HG02852 (cell line): ENCODE measurements around the gene PDCD1.
"Not testable (repeated sequence)": the region's sequence is repeated elsewhere in the genome, so short reads cannot be mapped to it uniquely, and the experiment has no call there.

Source experiments
- ATAC-seq: cut with Tn5 transposase; IDR thresholded peaks from one replicate; pipeline ENCODE4 v1.9.1; 2021; ENCODE audit warnings: mild to moderate bottlenecking, moderate library complexity; ENCODE audit not compliant: unreplicated experiment

The PDCD1 gene

DNA sequence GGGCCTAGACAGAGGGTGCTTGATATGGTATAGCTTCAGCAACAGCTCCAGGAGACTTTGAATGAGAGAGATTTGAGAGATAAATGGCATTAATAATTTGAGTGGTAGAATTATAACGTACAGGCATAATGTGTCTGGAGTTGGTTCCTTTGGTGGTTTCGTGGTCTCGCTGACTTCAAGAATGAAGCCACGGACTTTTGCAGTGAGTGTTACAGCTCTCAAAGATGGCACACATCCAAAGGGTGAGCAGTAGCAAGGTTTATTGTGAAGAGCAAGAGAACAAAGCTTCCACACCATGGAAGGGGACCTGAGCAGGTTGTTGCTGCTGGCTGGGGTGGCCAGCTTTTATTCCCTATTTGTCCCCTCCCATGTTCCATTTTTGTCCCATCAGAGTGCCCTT, 23.1 kb downstream of the PDCD1 start:
- ATAC-seq = no peak

DNA sequence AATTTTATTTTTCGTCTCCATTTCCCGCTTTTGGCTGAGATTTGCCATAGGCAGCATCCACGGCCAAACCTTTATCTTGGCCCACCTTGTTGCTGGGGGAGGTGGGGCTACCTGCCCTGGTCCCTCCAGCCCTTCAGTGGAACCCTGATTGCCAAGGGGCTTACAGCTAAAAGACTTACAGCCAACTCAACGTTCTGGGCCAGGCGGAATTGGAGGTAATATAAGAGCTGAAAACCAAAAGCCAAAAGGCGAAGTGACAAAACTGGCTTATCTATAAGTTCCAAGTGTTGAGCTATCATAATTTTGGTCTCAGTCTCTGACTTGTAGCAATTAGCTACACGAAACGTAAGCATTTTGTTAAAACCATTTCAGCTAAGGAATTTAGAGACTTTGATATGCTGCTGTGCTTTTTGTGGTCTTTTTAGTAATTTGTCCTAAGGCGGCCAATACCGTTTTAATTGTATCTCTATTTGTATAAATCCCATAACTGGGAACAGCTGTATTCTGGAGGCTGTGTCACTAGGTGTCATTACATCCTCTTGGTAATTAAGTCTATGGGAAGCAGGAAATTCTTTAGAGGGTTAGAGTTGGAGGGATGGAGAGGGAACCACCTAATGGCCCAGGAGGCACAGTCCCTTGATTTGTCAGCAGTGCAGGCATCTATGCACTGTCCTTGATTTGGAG, 24.0 kb downstream of the PDCD1 start:
- ATAC-seq = no peak

DNA sequence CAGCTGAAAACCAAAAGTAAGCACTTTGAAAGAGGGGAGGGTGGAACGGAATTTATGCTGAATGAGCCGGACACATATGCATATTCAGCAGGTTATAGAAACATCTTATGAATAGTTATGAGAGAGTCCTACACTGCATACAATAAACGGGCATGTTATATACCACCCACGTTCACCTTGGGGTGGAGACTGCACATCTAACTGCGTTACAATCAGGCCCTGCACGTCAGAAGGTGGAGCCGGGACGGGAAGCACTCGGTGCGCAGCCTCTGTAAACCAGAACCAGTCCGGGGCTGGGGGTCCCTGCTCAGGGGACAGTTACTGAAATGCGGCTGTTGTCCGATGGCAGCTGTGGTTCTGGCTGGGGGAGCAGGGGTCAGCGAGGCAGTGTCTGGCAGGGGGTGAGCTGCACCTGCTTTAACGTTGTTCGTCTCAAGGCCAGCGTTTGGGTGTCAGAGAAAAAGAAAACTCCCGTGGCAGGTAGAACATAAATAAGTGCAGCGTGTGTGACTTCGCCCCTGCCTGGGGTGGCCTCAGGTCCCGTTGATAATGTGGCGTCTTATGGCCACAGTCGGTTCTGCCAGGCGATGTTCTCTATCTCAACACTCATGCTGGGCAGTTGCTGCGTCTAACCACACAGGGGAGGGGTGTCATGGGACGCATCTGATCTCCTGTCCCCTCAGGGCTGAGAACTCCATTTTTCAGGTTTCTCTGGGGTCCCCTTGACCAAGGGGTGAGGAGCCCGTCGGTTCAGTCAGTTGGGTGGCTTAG, 24.8 kb downstream of the PDCD1 start:
- ATAC-seq = not testable (repeated sequence)

DNA sequence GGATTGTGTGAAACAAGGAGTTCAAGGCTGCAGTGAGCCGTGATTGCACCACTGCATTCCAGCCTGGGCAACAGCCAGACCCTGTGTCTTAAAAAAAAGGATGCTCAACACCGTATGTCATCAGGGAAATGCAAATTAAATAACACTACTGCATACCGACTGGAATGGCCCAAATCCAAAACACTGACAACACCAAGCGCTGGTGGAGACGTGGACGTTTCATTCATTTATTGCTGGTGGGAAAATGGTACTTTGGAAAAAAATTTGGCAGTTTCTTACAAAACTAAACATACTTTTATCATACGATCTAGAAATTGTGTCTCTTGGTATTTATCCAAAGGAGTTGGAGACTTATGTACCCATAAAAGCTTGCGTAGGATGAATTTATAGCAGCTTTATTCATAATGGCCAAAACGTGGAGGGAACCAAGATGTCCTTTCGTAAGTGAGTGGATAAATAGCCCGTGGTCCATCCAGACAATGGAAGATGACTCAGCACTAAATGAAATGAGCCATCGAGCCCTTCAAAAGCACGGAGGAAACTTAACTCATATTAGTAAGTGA, 25.5 kb downstream of the PDCD1 start:
- no peak for ATAC-seq

DNA sequence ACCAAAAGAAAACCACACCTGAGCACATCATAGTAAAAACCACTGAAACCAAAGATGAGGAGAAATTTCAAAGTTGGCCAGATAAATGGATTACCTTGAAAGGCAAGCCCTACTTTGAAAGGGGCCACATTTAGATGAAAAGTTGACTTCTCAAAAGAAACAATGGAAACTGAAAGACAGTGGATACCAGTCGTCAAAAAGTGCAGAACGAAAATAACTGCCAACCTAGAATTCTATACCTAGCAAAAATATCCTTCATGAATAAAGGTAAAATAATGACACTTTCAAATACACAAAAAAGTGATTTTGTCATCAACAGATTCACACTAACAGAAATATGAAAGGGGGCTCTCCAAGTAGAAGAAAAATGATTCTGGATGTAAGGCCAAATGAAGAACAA, 31.3 kb downstream of the PDCD1 start:
- ATAC-seq = no peak

DNA sequence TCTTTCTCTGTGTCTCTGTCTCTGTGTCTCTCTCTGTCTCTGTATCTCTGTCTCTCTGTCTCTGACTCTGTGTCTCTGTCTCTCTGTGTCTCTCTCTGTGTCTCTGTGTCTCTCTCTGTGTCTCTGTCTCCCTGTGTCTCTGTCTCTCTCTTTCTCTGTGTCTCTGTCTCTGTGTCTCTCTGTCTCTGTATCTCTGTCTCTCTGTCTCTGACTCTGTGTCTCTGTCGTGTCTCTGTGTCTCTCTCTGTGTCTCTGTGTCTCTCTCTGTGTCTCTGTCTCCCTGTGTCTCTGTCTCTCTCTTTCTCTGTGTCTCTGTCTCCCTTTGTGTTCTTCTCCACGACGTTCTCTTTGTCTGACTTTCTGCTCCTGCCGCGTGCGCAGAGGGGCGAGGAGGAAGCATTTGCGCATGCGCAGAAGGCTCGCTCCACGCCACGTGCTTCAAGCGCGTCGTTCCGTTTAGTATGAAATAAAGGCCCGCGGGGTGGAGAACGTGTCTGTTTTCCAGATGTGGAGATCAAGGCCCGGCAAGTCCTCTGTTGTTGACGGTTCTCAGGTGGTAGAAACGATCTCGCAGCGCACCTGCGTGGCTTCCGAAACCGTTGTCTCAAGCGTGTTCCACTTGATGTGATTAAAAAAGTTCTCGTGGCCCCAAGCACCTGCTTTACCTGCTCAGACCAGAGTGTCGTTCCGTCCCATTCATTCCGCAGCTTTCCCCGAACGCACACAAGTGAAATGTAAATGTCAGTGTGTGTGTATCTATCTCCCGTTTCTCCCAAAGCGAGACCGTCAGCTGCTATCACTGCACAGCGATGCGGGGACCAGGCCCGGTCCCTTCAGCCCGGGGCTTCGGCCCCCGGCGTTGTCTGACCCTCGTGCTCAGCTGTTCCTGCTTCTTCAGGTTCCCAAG, 34.9 kb downstream of the PDCD1 start:
- ATAC-seq = not testable (repeated sequence)

DNA sequence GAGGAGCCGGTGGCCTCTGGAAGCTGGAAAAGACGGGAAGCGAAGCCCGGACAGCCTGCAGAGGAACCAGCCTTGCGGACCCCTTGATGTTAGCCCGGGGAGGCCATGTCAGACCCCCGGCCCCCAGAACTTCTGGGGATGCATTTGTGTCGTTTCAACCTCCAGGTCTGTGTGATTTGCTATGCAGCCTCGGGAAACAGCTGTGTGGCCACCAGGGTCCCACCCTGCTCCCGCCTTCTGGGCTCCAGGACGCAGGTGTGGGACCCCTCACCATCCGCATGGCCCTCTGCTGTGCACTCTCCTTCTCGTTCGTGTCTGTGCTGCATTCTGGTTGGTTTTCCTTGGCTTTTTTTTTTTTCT, 36.5 kb downstream of the PDCD1 start:
- no peak for ATAC-seq

DNA sequence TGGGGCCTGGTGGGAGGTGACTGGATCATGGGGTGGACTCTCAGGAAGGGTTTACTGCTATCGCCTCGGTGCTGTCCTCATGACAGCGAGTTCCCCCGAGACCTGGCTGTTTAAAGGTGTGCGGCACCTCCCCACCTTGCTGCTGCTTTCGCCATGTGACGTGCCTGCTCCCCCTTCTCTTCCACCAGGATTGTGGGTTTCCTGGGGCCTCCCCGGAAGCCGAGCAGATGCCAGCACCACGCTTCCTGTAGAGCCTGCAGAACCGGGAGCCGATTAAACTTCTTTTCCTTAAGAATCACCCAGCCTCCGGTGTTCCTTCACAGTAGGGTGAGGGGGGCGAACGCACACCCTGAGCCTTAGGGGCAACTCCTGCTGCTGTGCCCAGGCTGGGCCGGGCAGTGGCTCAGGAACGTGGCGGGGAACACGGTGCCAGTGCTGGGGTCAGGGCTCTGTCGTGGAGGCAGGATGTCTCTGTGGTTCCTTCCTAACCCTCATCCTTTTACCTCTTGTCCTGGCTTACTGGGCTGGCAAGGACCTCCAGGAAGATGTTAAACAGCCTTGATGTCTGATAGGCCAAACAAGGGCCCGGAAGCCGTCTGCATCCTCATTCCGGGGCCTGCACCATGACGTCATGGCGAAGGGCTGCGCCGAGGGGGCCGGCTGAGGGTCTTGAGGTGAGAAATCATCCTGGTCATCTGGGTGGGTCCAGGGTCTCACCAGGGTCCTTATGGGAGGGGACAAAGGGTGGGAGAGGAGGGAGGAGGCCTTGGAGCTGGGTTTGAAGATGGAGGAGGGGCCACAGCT, 37.0 kb downstream of the PDCD1 start:
- no peak for ATAC-seq

DNA sequence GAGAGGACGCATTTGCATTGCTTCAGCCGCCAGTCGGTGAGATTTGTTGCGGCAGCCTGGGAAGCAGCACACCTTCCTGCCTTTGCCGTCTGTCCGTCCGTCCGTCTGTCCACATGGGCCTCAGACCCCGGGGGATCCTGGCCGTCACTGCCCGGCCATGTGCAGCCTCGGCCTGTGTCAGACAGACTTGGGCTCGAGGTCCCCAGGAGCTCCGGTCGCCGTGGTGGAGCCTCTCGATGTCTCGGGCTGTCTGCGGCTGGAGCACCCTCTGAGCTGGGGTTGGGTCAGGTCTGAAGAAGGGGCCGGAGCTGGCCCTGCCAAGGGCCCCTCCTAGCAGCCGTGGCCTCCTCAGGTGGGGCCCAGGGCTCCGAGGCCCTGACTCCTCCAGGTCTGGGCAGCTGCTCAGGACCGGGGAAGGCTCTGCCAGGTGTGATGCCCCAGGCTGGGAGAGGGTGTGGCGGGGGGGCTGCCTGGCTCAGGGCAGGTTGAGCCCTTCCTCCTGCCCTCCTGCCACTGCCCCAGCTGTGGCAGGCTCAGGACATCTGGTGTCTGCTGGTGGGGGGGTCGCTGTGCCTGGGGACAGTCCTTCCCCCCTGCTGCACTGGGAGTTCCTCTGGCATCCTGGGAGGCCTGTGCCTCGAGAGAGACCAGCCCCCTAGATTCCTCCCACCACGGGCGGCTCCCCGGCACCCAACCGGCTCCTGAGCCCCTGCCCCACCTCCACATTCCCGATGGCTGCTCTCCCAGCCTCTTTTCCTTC, 37.9 kb downstream of the PDCD1 start:
- no peak for ATAC-seq

DNA sequence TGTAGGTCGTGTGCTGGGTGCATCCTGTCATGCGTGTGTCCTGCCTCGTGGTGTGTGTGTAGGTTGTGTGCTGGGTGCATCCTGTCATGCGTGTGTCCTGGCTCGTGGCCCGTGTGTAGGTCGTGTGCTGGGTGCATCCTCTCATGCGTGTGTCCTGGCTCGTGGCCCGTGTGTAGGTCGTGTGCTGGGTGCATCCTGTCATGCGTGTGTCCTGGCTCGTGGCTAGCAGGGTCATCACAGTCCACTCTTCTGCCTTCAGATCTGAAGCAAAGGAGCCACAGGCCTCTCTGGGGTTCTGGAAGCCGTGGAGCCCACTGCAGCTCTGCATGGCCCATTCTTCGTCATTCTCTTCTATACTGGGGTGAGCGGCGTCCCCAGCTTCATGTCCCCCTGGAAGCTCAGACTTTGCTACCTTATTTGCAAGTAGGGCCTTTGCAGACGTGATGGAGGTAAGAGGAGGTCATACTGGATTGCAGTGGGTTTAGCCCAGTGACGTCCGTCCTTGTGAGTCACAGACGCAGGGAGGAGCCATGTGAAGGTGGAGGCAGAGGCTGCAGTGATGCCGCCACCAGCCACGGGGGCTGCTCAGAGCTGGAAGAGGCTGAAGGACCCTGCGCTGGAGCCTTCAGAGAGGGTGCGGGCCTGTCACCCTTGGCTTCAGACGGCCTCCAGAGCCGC, 38.6 kb downstream of the PDCD1 start:
- ATAC-seq = not testable (repeated sequence)

DNA sequence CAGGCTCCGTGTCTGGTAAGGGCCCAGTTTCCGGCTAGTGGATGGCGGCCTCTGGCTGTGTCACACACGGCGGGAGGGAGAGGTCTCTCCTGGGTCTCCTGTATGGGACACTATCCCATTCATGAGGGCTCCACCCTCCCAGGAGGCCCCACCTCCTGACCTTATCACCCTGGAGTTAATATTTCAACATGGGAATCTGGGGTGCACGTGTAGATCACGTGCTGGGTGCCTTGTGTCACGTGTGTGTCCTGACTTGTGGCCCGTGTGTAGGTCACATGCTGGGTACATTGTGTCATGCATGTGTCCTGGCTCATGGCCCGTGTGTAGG, 39.8 kb downstream of the PDCD1 start:
- ATAC-seq = no peak

DNA sequence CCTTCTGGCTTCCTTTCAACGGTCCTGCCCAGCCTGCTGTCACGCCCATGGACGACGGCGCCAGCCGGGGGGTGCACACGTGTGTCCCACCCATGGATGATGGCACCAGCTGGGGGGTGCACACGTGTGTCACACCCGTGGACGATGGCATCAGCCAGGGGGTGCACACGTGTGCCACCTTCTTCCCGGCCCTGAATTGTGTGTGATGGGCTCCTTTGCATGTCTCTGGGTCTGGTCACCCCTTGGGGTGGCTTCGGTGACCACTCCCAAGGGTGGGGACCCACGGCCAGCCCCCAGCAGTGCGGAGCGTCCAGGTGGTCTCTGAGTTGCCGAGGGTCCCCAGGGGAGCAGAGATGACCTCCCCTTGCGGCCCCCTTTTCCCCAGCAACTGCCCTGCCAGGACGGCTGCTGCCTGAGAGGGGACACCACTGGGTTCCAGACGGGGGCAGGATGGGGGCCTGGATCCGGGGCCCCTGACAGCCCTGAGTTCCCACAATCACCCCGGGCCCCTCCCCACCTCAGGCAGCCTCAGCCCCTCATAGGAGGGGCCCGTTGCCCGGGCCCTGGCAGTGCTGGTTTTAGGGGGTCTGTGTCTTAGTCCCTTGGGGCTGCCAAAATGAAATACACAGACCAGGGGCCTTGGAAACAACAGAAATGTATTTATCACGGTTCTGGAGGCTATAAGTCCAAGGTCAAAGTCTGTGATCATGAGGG, 40.3 kb downstream of the PDCD1 start:
- no peak for ATAC-seq

DNA sequence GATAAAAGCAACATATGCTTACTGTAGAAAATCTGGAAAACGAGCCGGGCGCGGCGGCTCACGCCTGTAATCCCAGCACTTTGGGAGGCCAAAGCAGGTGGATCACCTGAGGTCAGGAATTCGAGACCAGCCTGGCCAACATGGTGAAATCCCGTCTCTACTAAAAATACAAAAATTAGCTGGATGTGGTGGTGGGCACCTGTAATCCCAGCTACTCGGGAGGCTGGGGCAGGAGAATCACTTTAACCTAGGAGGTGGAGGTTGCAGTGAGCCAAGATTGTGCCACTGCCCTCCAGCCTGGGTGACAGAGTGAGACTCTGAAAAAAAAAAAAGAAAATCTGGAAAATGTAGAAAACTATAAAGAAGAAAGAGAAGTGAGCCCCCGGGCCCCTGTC, 40.9 kb downstream of the PDCD1 start:
- not testable (repeated sequence) for ATAC-seq

DNA sequence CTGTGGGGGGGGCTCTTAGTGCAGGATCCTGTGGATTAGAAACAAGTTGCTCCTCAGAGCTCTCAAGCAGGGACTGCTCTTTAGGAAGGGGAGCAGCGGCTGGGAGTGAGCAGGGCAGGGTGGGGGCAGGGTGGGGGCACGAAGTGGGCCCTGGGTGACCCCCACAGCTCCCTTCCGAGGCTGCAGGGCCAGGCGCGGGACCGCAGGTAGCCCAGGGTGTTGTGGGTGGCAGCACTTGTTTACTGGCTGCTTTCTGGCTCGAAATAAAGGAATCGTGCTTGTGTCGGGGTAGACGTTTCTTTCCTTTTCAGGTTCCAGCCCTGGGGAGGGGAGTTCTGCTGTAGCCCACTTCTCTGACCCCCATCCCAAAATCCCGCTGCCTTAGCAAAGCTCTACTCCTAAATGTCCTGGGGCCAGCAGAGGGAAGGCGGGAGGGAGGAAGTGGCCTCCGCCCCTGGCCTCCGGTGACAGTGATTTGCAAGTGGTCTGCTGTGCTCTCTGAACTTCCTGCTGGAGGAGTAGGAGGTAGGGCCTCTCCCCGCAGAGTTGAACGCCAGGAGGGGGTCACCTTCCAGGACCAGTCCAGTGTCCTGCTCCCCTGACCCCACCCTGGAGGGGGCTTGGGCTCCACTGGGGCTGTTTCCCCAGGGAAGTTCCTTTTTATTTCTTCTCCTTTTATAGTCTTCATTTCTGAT, 41.4 kb downstream of the PDCD1 start:
- ATAC-seq = no peak

DNA sequence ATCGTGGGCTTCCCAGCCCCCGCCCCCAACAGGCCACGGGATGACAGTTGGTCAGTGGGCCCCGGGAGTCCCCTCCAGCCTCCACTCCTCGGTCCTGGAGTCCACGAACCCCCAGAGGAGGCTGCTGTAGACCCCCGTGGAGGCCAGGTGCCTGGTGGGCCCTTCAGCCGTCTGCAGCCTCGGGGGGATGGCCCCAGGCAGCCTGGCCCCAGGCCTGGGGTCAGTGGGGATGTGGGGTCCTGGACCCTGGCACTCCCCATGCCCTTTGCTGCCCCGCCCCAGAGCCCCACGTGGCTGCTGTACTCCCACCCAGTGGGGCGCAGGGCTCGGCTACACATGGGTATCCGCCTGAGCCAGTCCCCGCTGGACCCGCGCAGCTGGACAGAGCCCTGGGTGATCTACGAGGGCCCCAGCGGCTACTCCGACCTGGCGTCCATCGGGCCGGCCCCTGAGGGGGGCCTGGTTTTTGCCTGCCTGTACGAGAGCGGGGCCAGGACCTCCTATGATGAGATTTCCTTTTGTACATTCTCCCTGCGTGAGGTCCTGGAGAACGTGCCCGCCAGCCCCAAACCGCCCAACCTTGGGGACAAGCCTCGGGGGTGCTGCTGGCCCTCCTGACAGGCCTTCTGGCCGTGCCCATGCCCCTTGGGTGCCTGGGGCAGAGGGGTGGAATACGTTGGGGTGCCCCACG, 42.1 kb downstream of the PDCD1 start:
- no peak for ATAC-seq

DNA sequence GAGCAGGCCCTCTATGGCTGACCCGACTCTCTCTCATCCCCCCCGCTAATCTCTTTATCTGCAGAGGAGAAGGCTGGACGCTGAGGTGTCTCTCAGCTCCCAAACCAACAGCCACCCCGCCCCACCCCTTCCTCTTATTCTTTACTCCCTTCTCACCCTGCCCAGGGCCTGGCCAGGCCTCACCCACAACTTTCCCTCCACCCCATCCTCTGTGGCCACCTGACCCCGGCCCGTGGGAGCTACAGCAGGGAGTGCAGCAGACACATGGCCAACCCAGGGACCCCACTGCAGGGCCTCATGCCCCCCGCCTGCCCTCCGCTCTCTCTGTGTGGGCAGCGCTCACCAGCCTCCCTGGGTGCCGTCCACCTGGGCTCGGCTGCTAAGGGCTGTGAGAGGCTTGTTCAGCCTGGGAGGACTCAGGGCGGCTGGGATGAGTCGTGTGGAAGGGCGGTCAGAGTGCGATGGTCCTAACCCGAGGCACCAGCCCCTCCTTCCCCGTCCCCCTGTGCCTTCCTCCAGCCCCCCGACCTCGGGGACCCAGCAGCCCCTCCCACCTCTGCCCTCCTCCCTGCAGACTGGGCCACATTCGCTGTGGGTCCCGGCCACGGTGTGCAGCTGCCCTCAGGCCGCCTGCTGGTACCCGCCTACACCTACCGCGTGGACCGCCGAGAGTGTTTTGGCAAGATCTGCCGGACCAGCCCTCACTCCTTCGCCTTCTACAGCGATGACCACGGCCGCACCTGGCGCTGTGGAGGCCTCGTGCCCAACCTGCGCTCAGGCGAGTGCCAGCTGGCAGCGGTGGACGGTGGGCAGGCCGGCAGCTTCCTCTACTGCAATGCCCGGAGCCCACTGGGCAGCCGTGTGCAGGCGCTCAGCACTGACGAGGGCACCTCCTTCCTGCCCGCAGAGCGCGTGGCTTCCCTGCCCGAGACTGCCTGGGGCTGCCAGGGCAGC, 42.9 kb downstream of the PDCD1 start:
- ATAC-seq = no peak
